GM19023 (cell line): ENCODE measurements around the gene TRMT112.
"Not testable (repeated sequence)": the region's sequence is repeated elsewhere in the genome, so short reads cannot be mapped to it uniquely, and the experiment has no call there.

ENCODE experiments used
- ATAC-seq: cut with Tn5 transposase; IDR thresholded peaks from one replicate; pipeline ENCODE4 v1.9.1; 2021; ENCODE audit warnings: mild to moderate bottlenecking, moderate library complexity; ENCODE audit not compliant: unreplicated experiment

The TRMT112 gene

DNA sequence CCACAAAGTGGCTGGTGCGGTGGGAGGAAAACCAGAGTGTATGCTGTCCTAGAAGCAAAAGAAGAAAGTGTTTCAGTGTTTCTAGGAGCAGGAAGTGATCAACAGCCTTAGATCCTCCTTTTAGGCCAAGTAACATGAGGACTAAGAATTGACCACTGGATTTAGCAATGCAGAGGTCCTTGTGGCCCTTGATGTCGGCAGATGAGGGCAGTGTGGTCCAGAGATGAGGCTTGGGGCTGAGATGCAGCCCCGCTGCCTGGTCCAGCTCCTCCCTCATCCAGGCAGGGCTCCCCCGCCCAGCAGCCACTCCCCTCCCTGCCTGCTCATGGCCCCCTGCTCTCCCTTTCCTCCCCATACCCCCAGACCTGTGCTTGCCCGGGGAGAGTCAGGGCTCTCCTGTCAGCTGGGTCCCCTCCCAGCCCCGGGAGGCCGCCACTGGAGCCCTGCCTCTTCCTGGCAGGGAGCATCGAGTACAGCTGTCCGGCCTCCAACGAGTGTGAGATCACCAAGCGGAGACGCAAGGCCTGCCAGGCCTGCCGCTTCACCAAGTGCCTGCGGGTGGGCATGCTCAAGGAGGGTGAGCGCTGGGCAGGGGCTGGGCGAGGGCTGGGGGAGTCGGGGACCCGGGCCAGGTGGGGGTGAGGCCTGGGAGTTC is 3.7 kb downstream of the TRMT112 start:
- no peak for ATAC-seq

DNA sequence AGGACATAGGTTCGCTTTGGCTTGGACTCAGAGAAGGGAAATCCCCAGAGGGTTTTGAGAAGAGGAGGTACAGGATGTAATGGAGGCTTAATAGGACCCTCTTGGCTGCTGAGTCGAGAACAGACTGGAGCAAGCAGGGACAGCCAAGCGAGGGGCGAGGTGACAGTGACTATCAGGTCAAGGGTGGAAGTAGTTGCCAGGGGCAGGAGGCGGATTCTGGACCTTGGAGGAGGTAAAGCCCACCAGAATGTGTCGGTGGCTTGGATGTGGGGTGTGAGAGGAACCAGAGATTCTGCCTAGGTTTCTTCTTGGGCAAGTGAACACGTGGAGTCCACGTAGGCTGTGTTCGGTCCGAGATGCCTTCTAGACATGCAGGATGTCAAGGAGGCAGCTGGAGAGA is 4.4 kb downstream of the TRMT112 start:
- ATAC-seq = no peak

- ATAC-seq = not testable (repeated sequence)
Observed at GRCh38 chr11:64307795-64308194, 9.6 kb downstream of the TRMT112 start.

GRCh38 chr11:64306876-64307622 is 10.3 kb downstream of the TRMT112 start:
- no peak for ATAC-seq

DNA sequence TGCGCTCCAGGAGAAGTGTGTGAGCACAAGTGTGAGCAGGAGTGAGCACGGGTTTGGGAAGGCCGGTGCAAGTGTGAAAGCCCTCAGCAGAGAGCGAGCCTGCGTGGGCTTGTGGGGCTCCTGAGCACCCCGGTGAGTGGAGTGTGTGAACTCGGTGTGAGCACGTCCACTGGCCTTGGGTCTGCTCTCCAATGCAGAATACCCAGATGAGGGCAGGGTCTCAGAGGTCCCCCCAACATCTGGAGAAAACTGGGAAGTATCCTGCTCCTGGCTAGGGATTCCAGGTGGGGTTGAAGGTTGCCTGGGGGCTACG is 10.8 kb downstream of the TRMT112 start:
- no peak for ATAC-seq

DNA sequence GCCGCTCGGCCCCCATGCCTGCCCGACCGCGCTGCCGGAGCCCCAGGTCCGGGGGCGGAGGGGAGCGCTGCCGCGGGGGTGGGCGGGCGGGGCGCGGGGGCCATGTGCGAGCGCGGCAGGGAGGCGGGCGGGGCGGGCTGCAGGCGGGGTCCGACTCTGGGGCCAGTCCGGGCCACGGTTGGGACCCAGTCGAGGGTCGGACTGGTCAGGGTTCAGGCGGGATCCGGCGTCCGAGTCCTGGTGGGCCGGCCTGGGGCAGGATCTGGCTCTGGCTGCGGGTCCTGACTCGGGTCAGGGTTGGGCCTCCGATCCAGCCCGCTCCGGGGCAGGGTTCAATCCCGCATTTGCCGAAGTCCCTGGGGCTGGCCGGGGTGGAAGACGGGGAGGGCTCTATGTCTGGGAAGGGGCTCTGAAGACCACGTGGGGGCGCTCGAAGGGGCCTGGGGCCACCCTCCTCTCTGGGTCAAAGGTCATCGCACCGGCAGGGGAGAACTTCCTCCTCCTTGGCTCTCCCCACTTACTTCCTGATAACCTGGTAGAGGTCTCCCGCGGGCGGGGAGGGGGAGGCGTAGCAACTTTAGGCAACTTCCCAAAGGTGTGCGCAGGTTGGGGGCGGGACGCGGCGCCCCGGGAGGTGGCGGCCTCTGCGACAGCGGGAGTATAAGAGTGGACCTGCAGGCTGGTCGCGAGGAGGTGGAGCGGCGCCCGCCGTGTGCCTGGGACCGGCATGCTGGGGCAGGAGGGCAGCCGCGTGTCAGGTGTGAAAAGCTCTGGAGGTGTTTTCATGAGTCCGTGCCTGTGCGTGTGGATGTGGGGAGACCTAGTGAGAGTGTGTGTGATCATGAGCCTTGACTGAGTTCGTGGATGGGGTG is 11.4 kb downstream of the TRMT112 start:
- peak; percentile 26 for ATAC-seq

DNA sequence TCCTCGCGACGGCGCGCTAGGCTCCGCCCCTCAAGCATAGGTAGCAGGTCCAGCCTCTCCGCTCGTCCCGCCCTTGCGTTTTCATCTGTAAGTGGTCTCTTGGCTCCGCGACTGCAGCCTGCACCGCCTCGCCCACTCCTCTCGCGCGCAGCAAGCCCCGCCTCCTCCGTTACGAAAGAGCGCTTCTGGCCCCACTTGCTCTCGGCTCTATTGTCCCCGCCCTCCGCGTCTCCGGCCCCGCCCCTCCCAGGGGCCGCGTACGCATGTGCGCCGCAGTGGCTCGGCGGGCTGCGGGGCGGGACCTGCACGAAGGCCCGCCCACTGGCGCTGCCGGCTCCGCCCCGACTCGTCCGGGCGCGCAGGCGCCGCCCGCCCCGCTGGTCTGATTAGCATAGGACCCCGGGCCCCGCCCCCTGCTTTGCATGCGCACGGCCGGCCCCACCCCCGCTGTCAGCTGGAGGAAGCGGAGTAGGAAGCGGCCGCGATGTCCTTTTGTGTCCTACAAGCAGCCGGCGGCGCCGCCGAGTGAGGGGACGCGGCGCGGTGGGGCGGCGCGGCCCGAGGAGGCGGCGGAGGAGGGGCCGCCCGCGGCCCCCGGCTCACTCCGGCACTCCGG is 12.2 kb downstream of the TRMT112 start, which contains the start of gene ESRRA:
Gene ESRRA (plus strand): TSS at position 450 of the 616 bp plus-strand sequence. CDS start 1,656 bp downstream, outside the sequence.
- ATAC-seq = peak; percentile 66

- peak; percentile 29 for ATAC-seq
Observed at GRCh38 chr11:64304316-64305072, 12.9 kb downstream of the TRMT112 start.

GRCh38 chr11:64304032-64304315 is 13.4 kb downstream of the TRMT112 start:
- no peak for ATAC-seq

GRCh38 chr11:64303109-64304031 is 14.0 kb downstream of the TRMT112 start:
- ATAC-seq = no peak

GRCh38 chr11:64299847-64300648 is 17.3 kb downstream of the TRMT112 start, which contains the start of gene CATSPERZ:
Gene CATSPERZ (plus strand): TSS chr11:64300358. CDS start chr11:64300411, 53 bp downstream.
- ATAC-seq = no peak

DNA sequence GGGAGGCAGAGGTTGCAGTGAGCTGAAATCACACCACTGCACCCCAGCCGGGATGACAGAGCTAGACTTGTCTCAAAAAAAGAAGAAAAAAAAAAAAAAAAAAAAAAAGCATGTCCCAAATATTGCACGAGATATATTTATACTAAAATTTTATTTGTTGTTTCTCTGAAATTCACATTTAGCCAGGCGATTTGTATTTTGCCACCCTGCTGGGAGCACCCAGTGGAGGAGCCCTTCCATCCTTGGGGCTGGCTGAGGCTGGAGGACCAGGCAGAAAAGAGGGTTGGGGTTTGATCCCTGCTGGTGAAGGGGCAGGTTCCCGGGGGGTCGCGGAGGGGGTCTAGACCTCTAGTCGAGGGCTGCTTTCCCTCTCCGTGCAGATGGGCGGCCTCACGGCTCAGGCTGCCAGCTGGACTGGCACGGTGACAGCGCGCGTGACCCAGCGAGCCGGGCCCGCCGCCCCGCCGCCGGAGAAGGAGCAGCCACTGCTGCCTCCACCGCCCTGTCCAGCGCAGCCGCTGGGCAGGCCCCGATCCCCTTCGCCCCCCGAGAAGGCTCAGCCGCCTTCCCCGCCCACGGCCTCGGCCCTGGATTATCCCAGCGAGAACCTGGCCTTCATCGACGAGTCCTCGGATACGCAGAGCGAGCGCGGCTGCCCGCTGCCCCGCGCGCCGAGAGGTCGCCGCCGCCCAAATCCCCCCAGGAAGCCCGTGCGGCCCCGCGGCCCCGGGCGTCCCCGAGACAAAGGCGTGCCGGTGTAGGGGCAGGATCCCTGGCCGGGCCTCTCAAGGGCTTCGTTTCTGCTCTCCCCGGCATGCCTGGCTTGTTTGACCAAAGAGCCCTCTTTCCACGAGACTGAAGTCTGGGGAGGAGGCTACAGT is 18.2 kb downstream of the TRMT112 start:
- no peak for ATAC-seq

DNA sequence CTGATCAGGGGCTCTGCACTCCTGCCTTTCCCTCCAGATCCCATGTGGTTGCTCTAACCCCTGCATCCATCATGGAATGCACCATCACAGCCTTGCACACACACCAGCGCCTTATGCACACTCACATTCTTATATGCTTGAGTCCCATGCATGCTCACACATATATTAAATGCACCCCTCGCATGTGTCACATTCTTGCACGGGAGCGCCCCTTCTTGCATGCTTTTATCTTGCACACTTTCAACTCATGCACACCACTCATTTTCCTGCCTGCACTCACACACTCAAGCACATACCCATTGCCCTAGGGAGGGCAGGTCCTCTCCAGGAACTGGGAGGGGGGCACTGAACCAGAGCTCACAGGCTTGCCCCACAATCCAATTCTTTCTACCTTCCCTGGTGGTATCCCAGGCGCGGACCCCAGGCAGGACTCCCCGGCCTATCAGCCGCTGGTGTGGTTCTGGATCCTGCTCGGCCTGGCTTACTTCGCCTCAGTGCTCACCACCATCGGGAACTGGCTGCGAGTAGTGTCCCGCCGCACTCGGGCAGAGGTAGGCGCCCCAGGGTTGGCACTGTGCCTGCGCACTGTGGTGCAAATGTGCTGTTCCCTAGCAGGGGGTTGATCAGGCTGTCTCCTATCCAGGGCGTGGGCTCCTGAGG is 19.5 kb downstream of the TRMT112 start:
- ATAC-seq = no peak

- ATAC-seq = no peak
Observed at GRCh38 chr11:64296830-64297698, 20.3 kb downstream of the TRMT112 start.

GRCh38 chr11:64296236-64296635 is 21.1 kb downstream of the TRMT112 start:
- no peak for ATAC-seq

- no peak for ATAC-seq
Observed at GRCh38 chr11:64295760-64296159, 21.6 kb downstream of the TRMT112 start.
